NT2/D1 (cell line): Measurements from ENCODE around the gene DIP2C.
"Not testable (repeated sequence)": the region's sequence is repeated elsewhere in the genome, so short reads cannot be mapped to it uniquely, and the experiment has no call there.

Source experiments
- DNase-seq: peaks from one replicate; pipeline ENCODE4 v3.0.0-alpha.2; 2011; ENCODE audit warnings: low read depth, low spot score
- H3K27me3 ChIP-seq: 2 replicates; pipeline ENCODE4 v1.6.0; 2011; ENCODE audit warnings: mild to moderate bottlenecking; ENCODE audit not compliant: insufficient read length, insufficient read depth
- H3K36me3 ChIP-seq: 2 replicates; pipeline ENCODE4 v1.6.1; 2011; ENCODE audit warnings: mild to moderate bottlenecking, low read length, mixed read lengths; ENCODE audit not compliant: insufficient read depth, insufficient read length
- H3K4me1 ChIP-seq: 2 replicates; pipeline ENCODE4 v1.5.1; 2011; ENCODE audit not compliant: insufficient read depth, insufficient read length
- H3K4me3 ChIP-seq: 2 replicates; pipeline ENCODE4 v1.5.1; 2011; ENCODE audit warnings: low read depth; ENCODE audit not compliant: insufficient read length
- H3K9ac ChIP-seq: 2 replicates; pipeline ENCODE4 v1.6.0; 2011; ENCODE audit warnings: low read depth; ENCODE audit not compliant: insufficient read length
- H3K9me3 ChIP-seq: 2 replicates; pipeline ENCODE4 v1.5.1; 2011; ENCODE audit warnings: mild to moderate bottlenecking, low read length; ENCODE audit not compliant: insufficient read depth
- SUZ12 ChIP-seq: IDR thresholded peaks from 2 replicates; pipeline ENCODE4 v1.6.1; 2011; ENCODE audit not compliant: insufficient read length, insufficient read depth; ENCODE audit errors: extremely low read depth
- YY1 ChIP-seq: IDR thresholded peaks from 2 replicates; pipeline ENCODE4 v1.6.1; 2011; ENCODE audit not compliant: insufficient read length, insufficient read depth
- ZNF274 ChIP-seq: IDR thresholded peaks from 2 replicates; pipeline ENCODE4 v1.6.1; 2011; ENCODE audit warnings: mild to moderate bottlenecking, low read depth, low read length

Gene DIP2C

DNA sequence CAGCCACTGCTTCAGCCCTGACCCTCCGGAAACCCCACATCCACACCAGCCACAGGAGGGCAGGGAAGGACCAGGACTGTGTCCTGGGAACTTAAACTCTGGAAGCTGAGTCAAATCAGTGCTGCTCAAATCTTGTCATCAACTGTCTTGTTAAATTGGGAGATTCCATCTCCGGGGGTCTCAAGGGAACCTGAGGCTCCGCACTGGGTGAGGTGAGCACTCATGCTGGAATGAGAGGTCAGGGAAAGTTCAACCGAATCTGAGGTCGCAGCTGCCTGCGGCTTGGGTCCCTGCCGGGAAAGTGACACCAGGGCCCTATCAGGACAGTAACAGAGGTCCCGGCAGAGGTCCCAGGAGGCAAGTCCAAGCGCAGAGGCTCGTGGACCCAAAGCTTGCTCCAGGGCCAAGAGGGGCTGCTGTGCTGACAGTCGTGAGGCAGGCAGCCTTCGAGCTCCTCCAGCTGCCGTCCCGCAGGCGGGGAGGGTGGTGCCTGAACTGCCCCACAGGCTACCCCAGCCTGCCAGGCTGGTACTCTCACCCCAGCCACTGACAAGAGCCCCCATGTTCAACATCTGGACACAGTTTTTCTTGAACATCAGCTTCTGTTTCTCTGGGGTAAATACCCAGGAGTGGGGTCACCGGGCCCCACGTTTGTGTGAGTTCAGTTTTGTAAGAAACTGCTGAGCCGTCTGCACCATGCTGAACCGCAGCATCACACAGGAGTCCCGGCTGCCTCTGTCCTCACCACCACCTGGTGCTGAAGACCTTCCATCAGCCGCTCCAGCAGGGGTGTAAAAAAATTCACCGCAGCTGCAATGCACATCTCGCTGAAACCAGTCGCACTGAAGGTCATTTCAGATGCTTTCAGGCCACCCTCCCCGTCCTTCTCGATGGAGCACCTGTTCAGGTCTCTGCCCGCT is 101.0 kb downstream of the DIP2C start:
- Histone ChIP-seq H3K9me3 (no peaks in the 10 kb centered on the region), H3K27me3 (no peaks in the 10 kb centered on the region), H3K9ac (no peak overlapping the region), H3K36me3 (peaks cover 3% of the 10 kb centered on the region), H3K4me1 (peaks cover 4% of the 10 kb centered on the region), H3K4me3 (no peak overlapping the region)
- TF ChIP-seq SUZ12: no peak
- TF ChIP-seq YY1: no peak
- no peak for TF ChIP-seq ZNF274
- DNase-seq: no peak

DNA sequence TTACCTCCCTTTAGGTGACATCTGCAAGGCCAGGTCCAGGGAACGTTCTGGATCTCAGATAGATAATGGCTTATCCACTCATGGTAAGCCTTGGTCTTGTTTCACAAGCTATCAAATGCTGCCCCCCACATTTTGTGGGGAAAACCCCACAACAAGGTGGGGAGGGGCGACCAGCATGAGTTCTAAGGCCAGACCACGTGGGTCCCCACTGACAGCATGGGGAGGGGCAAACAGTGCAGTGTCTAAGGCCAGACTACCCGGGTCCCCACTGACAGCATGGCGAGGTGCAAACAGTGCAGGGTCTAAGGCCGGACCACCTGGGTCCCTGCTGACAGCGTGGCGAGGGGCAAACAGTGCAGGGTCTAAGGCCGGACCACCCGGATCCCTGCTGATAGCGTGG is 102.8 kb downstream of the DIP2C start:
- peaks cover 4% of the 10 kb centered on the region for H3K4me1 ChIP-seq
- peaks cover 3% of the 10 kb centered on the region for H3K36me3 ChIP-seq
- H3K9me3 ChIP-seq: no peaks in the 10 kb centered on the region
- no peak overlapping the region for H3K4me3 ChIP-seq
- no peak overlapping the region for H3K9ac ChIP-seq
- TF ChIP-seq SUZ12: no peak
- TF ChIP-seq YY1: no peak
- no peak for TF ChIP-seq ZNF274
- DNase-seq: no peak
- no peaks in the 10 kb centered on the region for H3K27me3 ChIP-seq

DNA sequence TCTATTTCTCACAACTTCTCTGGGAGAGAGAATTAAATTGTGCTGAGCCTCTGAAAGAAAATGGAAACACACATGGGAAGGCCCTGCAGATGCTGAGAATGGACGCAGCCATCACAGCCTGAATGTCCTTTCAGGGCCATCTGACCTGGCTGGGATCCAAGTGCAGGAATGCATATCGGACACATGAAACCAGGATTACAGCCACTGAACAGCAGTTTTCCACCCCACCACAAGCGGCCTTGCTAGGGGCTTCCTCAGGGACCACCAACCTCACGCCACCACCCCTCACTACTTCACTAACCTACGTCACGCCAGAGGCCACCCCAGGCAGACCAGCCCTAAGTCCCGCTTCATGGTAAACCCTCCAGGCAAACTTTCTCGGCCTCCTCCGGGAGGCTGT is 103.3 kb downstream of the DIP2C start:
- TF ChIP-seq SUZ12 (no peak), ZNF274 (no peak), YY1 (no peak)
- H3K9me3 ChIP-seq: no peaks in the 10 kb centered on the region
- DNase-seq: no peak
- no peaks in the 10 kb centered on the region for H3K27me3 ChIP-seq
- no peak overlapping the region for H3K9ac ChIP-seq
- peaks cover 3% of the 10 kb centered on the region for H3K36me3 ChIP-seq
- peaks cover 4% of the 10 kb centered on the region for H3K4me1 ChIP-seq
- no peak overlapping the region for H3K4me3 ChIP-seq

DNA sequence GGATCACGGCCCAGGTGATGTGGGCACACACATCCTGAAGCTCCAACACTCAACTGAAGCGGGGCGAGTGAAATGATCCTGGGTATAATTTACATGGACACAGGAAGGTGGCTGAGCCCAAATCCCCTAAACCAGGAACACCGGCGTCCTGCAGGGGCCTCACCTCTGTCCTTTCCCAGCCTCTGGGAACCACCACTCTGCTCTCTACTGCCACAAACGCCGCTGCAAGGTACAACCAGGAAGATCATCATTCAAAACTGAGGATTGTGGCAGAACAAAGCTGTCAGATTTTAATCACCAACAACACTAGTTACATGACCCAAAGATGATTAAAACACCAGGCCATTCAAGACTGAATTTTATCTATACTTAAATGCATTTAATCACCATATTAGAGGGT is 104.0 kb downstream of the DIP2C start:
- peaks cover 3% of the 10 kb centered on the region for H3K36me3 ChIP-seq
- no peaks in the 10 kb centered on the region for H3K9me3 ChIP-seq
- H3K4me1 ChIP-seq: peaks cover 4% of the 10 kb centered on the region
- no peaks in the 10 kb centered on the region for H3K27me3 ChIP-seq
- no peak for DNase-seq
- H3K4me3 ChIP-seq: no peak overlapping the region
- no peak overlapping the region for H3K9ac ChIP-seq
- TF ChIP-seq SUZ12 (no peak), YY1 (no peak), ZNF274 (no peak)

DNA sequence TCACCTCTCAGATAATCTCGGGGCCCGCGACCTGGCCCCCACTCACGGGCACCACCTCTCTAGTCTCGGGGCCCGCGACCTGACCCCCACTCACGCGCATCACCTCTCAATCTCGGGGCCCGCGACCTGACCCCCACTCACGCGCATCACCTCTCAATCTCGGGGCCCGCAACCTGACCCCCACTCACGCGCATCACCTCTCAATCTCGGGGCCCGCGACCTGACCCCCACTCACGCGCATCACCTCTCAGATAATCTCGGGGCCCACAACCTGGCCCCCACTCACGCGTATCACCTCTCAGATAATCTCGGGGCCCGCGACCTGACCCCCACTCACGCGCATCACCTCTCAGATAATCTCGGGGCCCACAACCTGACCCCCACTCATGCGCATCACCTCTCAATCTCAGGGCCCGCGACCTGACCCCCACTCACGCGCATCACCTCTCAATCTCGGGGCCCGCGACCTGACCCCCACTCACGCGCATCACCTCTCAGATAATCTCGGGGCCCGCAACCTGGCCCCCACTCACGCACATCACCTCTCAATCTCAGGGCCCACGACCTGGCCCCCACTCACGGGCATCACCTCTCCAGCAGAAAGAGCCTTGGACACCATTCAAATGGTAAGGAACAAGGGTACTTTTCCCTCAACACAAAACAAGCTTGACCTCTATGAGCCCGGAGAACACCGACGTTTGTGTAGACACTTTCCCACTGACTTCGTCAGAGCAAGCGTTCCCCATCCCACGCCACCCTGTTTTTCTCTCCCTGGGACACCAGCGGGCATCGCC is 104.8 kb downstream of the DIP2C start:
- not testable (repeated sequence) for H3K27me3 ChIP-seq, H3K9ac ChIP-seq

DNA sequence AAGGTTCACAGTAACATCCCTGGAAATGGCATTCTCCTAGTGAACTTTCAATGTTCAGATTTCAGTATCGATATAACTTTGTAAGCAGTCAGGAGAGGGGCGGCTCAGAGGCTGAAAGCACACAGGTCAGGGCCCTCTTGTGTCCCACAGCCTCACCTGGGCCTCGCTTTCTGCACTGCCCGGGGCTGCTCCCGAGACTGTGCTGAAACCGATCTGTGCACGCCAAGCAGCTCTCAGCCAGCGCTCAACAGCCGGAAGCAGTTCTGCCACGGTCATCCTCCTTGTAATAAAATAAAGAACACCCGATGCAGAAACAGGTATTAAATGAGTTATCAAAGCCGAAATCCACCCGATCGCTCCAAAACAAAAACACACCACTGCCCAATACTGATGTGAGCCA is 106.0 kb downstream of the DIP2C start:
- TF ChIP-seq SUZ12: no peak
- TF ChIP-seq YY1: no peak
- H3K4me1 ChIP-seq: peaks cover 2% of the 10 kb centered on the region
- no peaks in the 10 kb centered on the region for H3K27me3 ChIP-seq
- no peak overlapping the region for H3K9ac ChIP-seq
- no peaks in the 10 kb centered on the region for H3K36me3 ChIP-seq
- no peaks in the 10 kb centered on the region for H3K9me3 ChIP-seq
- no peak for DNase-seq
- H3K4me3 ChIP-seq: no peak overlapping the region

More for the DNA sequence above, 104.8 kb downstream of the DIP2C start:
- not testable (repeated sequence) for H3K9me3 ChIP-seq, H3K4me1 ChIP-seq, H3K4me3 ChIP-seq, DNase-seq, H3K36me3 ChIP-seq

DNA sequence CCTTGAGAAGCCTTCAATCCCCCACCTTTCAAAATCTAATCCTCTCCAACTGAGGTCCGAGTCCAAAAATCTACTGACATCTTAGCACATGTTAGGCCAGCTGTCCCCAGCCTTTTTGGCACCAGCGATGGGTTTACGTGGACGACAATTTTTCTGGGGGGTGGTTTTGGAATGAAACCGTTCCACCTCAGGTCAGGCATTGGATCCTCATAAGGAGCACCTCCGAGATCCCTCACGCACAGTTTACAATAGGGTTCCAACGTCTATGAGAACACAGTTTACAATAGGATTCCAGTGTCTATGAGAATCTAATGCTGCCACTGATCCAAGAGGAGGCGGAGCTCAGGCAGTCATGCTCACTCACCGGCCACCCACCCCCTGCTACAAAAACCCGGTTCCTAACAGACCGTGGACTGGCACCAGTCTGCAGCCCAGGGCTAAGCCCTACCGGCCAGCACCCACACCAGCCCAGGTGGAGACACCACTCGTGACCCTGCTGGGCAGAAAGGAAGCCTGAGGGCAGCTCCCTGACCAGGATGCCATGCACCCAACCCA is 107.6 kb downstream of the DIP2C start:
- DNase-seq: no peak
- H3K4me1 ChIP-seq: no peaks in the 10 kb centered on the region
- H3K27me3 ChIP-seq: no peaks in the 10 kb centered on the region
- H3K9ac ChIP-seq: no peak overlapping the region
- H3K9me3 ChIP-seq: no peaks in the 10 kb centered on the region
- no peaks in the 10 kb centered on the region for H3K36me3 ChIP-seq
- no peak overlapping the region for H3K4me3 ChIP-seq
- no peak for TF ChIP-seq ZNF274
- no peak for TF ChIP-seq YY1
- TF ChIP-seq SUZ12: no peak
